ENCODE data around the gene CCNYL1.

DNA sequence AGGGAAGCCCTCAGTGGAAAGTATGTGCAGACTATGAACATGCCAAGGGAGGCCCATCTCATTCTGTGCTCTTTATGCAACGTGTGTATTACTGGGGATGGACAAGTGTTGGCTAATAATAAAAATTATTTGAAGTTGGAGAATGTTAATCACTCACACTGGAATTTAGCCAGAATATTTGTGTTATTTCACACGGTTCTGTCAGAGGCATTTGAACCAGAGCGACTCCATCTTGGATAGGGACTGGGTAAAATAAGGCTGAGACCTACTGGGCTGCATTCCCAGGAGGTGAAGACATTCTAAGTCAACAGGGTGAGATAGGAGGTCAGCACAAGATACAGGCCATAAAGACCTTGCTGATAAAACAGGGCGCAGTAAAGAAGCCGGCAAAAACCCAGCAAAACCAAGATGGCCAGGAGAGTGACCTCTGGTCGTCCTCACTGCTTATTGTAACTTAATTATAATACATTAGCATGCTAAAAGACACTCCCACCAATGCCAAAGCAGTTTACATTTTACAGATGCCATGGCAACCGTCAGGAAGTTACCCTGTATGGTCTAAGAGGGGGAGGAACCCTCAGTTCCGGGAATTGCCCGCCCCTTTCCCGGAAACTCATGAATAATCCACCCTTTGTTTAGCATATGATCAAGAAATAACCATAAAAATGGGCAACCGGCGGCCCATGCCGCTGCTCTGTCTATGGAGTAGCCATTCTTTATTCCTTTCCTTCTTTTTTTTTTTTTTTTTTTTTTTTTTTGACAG, 60.8 kb downstream of the CCNYL1 start:
- TF ChIP-seq, protein P1, sequence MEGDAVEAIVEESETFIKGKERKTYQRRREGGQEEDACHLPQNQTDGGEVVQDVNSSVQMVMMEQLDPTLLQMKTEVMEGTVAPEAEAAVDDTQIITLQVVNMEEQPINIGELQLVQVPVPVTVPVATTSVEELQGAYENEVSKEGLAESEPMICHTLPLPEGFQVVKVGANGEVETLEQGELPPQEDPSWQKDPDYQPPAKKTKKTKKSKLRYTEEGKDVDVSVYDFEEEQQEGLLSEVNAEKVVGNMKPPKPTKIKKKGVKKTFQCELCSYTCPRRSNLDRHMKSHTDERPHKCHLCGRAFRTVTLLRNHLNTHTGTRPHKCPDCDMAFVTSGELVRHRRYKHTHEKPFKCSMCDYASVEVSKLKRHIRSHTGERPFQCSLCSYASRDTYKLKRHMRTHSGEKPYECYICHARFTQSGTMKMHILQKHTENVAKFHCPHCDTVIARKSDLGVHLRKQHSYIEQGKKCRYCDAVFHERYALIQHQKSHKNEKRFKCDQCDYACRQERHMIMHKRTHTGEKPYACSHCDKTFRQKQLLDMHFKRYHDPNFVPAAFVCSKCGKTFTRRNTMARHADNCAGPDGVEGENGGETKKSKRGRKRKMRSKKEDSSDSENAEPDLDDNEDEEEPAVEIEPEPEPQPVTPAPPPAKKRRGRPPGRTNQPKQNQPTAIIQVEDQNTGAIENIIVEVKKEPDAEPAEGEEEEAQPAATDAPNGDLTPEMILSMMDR (conservative IDR thresholded peaks at IDR 0.05): no peak
- no peak for TF ChIP-seq EZH2 (IDR thresholded peaks at IDR 0.05; ENCODE audit: low read depth)

Measured in PC-9 (cell line).